Activated naive CD8-positive, alpha-beta T cell treated with anti-CD3 and anti-CD28 coated beads for 36 hours (primary cell): ENCODE results near the gene AUTS2. TPM values are rescaled to one million over a fixed set of nuclear protein-coding genes. Genes with fewer than 3 reads are reported as not detected.

Experiments
- DNase-seq: peaks from one replicate; pipeline ENCODE4 v3.0.0; 2021
- H3K27ac Mint-ChIP-seq: one replicate; pipeline ENCODE4 v1.8.0; 2022; ENCODE audit warnings: mild to moderate bottlenecking, moderate library complexity, mixed read lengths
- H3K27me3 Mint-ChIP-seq: one replicate; pipeline ENCODE4 v1.8.0; 2022; ENCODE audit warnings: mild to moderate bottlenecking, mixed read lengths
- H3K36me3 Mint-ChIP-seq: one replicate; pipeline ENCODE4 v1.8.0; 2021; ENCODE audit warnings: mild to moderate bottlenecking, mixed read lengths
- H3K4me1 Mint-ChIP-seq: one replicate; pipeline ENCODE4 v1.8.0; 2021; ENCODE audit warnings: mixed read lengths
- H3K4me3 Mint-ChIP-seq: one replicate; pipeline ENCODE4 v1.8.0; 2022; ENCODE audit warnings: mild to moderate bottlenecking, moderate library complexity, mixed read lengths
- H3K9me3 Mint-ChIP-seq: one replicate; pipeline ENCODE4 v1.8.0; 2022; ENCODE audit warnings: mixed read lengths
- total RNA-seq, 2 experiments: library from RNA; stranded (reverse); gene quantifications; one replicate each; pipeline ENCODE4 v1.2.3, GENCODE V29; 2021

The AUTS2 gene
- total RNA-seq, 2 experiments from 2014 or later, result 0.58 to 0.78 TPM

DNA sequence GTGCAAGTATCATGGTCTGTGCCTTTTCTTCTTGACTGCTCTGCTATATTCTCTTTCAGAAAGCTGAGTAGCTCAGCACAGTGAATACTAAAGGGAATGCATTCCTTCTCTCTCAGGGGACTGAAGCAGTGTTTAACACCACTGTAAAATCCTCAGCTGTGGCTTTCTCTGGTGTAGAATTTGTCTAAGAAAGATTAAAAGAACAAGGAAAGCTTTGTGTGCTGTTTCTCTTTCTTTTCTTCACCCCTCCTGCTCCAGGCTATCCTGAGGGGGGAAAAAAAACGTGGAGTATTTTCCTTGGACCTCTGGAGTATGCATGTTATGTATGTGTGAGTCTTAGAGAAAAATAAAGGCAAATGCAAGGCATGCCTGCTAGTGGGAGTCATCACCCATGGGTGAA lies 383.9 kb downstream of the AUTS2 start:
- Mint-ChIP-seq H3K27me3 (no peaks in the 10 kb centered on the region), H3K9me3 (no peaks in the 10 kb centered on the region), H3K4me1 (no peaks in the 10 kb centered on the region), H3K27ac (no peak overlapping the region), H3K36me3 (no peaks in the 10 kb centered on the region), H3K4me3 (no peak overlapping the region)
- no peak for DNase-seq

DNA sequence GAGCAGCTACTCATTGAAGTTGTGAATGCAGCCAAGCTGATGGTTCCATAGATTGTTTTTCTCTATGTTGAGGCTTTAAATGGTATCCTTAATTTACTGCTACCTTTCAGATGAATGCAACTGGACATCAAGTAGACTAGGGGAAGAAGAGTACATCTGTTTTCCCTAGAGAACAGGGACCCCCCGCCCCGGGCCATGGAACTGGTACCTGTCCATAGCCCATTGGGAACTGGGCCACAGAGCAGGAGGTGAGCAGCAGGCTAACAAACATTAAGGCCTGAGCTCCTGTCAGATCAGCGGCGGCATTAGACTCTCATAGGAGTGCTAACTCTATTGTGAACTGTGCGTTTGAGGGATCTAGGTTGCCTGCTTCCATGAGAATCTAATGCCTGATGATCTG lies 391.3 kb downstream of the AUTS2 start:
- Mint-ChIP-seq H3K36me3 (no peaks in the 10 kb centered on the region), H3K4me3 (no peak overlapping the region), H3K27me3 (no peaks in the 10 kb centered on the region), H3K4me1 (no peaks in the 10 kb centered on the region), H3K9me3 (no peaks in the 10 kb centered on the region), H3K27ac (no peak overlapping the region)
- DNase-seq, result no peak

DNA sequence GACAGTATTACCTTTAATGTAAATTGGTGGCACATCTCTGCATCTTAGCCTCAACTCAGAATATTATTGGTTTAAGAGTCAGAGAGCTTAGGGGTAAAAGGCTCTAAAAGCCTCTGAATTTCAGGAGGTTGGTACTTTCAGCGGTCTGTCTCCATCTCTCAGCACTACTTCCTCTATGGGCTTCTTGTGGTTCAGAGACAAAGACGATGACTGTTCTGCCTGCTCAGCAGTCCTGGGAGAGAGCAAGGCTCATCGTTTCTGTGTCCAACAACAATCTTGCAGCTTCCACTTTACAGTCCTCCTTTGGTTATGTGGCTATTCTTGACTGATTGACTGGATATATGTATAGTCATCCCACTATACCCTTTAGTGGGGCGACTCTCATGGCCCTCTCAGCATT lies 394.7 kb downstream of the AUTS2 start:
- H3K9me3 Mint-ChIP-seq, result no peaks in the 10 kb centered on the region
- no peak overlapping the region for H3K27ac Mint-ChIP-seq
- no peaks in the 10 kb centered on the region for H3K4me1 Mint-ChIP-seq
- no peaks in the 10 kb centered on the region for H3K36me3 Mint-ChIP-seq
- no peak overlapping the region for H3K4me3 Mint-ChIP-seq
- DNase-seq, result no peak
- H3K27me3 Mint-ChIP-seq, result no peaks in the 10 kb centered on the region

DNA sequence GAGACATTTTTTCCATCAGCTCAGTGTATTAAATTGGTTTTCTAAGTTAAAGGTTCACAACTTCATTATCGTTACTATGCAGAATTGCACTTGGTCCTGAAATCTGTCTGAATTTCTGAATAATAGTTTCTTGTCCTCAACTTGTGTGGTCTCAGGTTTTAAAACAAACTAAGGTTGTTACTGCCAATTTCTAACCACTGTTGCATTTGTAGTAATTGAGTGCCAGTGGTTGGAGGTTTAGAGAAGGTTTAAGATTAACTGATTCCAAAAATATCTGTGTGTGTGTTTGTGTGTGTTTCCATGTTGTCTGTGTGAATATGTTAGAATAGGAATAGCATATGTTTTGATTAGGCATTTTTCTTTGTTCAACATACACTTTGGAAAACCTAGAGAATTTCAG lies 395.9 kb downstream of the AUTS2 start:
- Mint-ChIP-seq H3K27me3 (no peaks in the 10 kb centered on the region), H3K4me3 (no peak overlapping the region), H3K9me3 (no peaks in the 10 kb centered on the region), H3K27ac (no peak overlapping the region), H3K36me3 (no peaks in the 10 kb centered on the region), H3K4me1 (no peaks in the 10 kb centered on the region)
- no peak for DNase-seq

DNA sequence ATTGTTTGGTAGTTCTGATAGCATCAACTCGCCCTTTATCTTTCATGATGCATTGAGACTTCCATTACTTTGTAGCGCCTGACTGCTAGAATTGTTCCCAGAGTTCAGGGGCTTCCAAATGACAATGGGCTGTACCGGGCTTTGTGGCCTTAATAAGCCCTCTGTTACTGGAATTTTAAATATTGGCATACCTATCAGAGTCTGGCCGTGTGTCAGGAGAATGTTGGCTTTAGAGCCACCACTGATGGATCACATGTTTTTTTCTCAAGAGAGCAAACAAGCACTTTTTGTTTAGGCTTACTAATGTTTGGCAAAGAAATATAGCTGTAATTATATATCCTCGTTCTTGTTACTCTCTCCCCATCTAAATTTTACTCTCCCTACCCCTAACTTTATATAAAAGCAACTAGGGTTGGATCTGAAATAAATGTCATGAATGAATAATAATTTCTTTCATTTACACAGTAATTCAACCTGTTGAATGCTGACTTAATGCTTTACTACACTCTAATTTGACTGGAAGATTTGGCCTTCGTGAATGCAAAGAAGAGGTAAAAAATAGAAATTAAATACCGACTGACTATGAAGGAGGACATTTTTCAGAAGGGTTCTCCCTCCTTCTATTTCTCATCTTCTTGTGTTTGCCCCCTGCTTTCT lies 396.7 kb downstream of the AUTS2 start:
- no peak overlapping the region for H3K27ac Mint-ChIP-seq
- no peaks in the 10 kb centered on the region for H3K4me1 Mint-ChIP-seq
- no peaks in the 10 kb centered on the region for H3K27me3 Mint-ChIP-seq
- DNase-seq, result no peak
- H3K36me3 Mint-ChIP-seq, result no peaks in the 10 kb centered on the region
- no peak overlapping the region for H3K4me3 Mint-ChIP-seq
- H3K9me3 Mint-ChIP-seq, result no peaks in the 10 kb centered on the region

DNA sequence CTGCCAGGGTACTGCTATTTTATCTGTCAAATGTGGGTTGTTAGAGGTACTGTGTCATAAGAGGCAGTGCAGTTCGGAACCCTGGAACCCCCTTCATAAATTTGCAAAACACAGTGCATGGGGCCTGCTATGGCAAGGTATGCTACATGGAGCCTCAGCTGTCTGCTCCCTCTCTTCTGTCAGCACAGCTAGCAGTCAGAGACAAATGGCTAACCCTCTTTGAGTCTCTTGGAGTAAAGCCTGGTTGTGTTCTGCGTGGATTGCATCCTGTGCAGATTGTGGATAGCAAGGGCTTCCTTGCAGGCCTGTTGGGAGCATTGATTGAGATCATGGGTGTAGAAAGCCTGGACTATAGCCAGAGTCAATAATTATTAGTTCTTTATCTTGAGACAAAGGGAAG lies 397.8 kb downstream of the AUTS2 start:
- H3K4me3 Mint-ChIP-seq, result no peak overlapping the region
- DNase-seq, result no peak
- H3K36me3 Mint-ChIP-seq, result no peaks in the 10 kb centered on the region
- H3K27me3 Mint-ChIP-seq, result no peaks in the 10 kb centered on the region
- no peaks in the 10 kb centered on the region for H3K9me3 Mint-ChIP-seq
- no peaks in the 10 kb centered on the region for H3K4me1 Mint-ChIP-seq
- no peak overlapping the region for H3K27ac Mint-ChIP-seq

DNA sequence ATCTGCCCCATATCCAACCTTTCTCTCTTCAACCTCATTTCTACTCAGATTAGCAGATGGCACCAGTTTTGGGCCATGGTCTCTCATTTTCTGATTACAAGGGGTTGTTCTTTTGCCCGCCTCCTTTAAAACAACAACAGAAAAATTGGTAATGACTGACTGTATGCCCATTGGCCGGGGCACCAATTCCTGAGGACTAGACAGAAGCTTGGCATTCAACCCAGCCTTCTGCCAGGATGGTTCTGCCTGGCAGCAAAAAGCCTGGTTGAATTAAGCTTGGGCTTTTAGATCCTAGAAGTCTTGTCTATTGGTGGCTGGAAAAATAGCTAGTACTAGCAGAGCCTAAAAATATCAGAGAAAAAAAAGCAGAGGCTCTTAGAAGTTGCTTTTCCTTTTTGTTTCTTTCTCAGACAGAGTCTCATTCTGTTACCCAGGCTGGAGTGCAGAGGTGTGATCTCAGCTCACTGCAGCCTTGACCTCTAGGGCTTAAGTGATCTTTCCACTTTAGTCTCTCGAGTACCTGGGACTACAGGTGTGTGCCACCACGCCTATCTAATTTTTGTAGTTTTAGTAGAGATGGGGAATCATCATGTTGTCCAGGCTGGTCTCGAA lies 402.6 kb downstream of the AUTS2 start:
- Mint-ChIP-seq H3K36me3 (no peaks in the 10 kb centered on the region), H3K4me1 (peaks cover 5% of the 10 kb centered on the region), H3K4me3 (no peak overlapping the region), H3K27ac (no peak overlapping the region), H3K27me3 (no peaks in the 10 kb centered on the region), H3K9me3 (no peaks in the 10 kb centered on the region)
- DNase-seq, result no peak

DNA sequence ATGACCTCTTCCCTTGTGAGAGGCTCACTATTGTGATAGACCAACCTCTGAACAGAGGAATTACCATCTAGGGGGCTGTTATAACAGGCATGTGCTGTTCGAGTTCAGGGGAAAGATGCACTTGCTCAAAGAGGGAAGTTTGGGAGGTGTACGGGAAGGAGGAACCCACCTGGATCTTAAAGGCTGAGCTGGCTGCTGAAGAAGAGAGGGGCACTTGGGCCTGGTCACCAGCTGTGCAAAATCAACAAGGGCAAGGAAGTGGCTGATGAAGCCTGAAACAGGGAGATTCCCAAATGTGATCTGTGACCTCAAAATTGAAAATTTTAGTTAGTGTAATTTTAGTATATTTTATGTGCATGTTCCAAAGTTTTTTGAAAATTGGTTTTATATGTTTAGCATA lies 407.2 kb downstream of the AUTS2 start:
- Mint-ChIP-seq H3K4me1 (peaks cover 15% of the 10 kb centered on the region), H3K36me3 (no peaks in the 10 kb centered on the region), H3K27ac (no peak overlapping the region), H3K9me3 (no peaks in the 10 kb centered on the region), H3K4me3 (no peak overlapping the region), H3K27me3 (peaks cover 5% of the 10 kb centered on the region)
- DNase-seq, result no peak

DNA sequence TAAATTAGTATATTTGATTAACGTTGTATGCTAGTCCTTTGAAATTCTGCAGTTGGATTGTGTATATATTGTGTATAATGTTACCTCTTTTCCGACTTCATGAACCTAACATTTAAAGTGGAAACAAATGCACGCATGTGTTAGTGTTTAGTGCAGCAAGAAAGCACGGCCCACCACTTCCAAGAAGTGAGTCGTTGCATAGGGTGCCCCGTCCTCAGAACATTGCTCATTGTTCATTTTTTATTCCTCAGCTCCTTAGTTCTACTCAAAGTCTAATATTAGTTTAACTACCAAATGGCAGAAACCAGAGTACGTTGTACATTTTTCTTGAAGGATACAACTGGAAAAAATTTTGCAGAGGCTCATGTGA lies 407.6 kb downstream of the AUTS2 start:
- Mint-ChIP-seq H3K36me3 (no peaks in the 10 kb centered on the region), H3K27me3 (peaks cover 5% of the 10 kb centered on the region), H3K4me3 (no peak overlapping the region), H3K27ac (no peak overlapping the region), H3K4me1 (peaks cover 15% of the 10 kb centered on the region), H3K9me3 (no peaks in the 10 kb centered on the region)
- DNase-seq, result no peak

DNA sequence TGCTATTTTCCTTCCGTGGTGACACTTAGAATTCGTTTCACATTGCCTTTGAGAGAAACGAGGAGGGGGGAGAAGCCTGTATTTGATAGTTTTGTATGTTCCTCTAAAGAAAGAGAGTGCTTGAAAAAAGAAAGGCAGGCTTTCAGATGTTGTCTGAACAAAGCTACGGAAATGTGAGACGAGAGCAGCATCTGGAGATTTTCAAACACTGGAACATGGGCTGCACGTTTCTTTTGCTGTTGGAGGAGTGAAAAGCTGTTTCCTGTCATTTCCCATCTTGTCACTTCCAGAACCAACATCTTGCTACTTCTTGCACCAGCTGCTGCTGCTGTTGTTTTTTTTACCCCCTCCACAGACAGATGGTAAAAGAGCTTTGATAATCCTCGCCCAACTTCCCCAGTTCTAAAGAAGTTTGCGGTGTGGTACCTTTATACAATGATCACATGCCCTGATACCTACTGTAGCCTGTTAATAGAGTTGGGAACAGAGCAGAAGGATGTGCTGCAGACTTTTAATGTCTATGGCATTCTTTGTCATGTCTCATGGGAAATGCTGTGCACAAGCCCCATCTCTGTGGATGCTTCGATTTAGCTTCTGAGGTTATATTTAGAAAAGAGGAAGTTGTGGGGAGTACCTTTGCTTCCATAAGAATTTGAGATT lies 408.1 kb downstream of the AUTS2 start:
- no peak for DNase-seq
- Mint-ChIP-seq H3K4me1 (peaks cover 15% of the 10 kb centered on the region), H3K27ac (no peak overlapping the region), H3K36me3 (no peaks in the 10 kb centered on the region), H3K4me3 (no peak overlapping the region), H3K9me3 (no peaks in the 10 kb centered on the region), H3K27me3 (peaks cover 5% of the 10 kb centered on the region)

DNA sequence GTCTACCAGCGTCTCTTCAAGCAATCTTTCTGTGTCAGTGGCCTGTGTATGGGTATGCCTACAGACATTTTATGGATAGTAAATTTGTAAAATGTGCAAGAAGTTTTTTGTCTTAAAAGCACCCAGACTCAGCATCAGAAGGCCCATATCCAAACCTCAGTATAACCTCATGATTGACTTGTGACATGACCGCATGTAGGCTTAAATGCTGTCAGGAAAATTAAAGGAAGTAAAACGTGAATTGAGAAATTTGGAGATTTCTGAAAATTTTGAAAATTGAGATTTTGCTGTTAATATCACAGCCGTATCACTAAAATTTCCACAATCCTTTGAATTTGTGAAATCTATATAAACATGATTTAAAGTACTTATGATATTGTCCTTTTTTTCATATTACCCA lies 410.2 kb downstream of the AUTS2 start:
- no peaks in the 10 kb centered on the region for H3K9me3 Mint-ChIP-seq
- peaks cover 15% of the 10 kb centered on the region for H3K4me1 Mint-ChIP-seq
- no peaks in the 10 kb centered on the region for H3K36me3 Mint-ChIP-seq
- H3K27me3 Mint-ChIP-seq, result peaks cover 5% of the 10 kb centered on the region
- no peak overlapping the region for H3K27ac Mint-ChIP-seq
- no peak overlapping the region for H3K4me3 Mint-ChIP-seq
- no peak for DNase-seq

DNA sequence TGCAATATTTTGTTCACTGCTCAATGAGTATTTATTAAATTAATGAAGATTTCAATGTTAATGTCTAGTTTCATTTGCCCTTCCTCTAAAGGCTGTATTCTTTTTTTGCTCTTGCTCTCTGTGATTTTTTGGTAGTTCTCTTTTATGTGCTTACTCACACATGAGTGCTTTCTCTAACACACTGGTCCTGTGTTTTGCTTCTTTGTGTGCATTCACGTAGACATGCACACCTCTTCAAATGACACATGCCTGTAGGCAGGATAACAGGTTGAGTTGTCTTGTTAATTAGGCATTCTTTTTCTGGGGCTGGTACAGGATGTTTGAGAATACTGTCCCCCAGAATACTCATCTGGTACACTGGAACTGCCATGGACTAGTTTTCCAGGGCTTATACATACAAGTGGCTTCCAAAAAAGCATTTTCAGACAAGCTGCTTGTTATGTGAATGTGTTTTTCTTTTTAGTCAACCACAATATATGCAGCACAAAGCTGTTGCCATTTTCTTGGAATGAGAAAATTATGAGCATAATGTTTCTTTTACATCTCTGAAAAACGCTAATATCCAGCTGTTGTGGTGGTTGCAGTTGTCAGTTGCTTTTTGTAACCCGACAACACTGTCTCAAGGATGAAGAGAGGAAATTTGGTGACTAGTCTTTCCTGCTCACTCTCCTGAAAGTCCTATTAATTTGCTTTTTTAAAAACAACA lies 416.4 kb downstream of the AUTS2 start:
- no peaks in the 10 kb centered on the region for H3K36me3 Mint-ChIP-seq
- no peak overlapping the region for H3K4me3 Mint-ChIP-seq
- H3K9me3 Mint-ChIP-seq, result no peaks in the 10 kb centered on the region
- no peak overlapping the region for H3K27ac Mint-ChIP-seq
- H3K27me3 Mint-ChIP-seq, result no peaks in the 10 kb centered on the region
- H3K4me1 Mint-ChIP-seq, result no peaks in the 10 kb centered on the region
- DNase-seq, result no peak

DNA sequence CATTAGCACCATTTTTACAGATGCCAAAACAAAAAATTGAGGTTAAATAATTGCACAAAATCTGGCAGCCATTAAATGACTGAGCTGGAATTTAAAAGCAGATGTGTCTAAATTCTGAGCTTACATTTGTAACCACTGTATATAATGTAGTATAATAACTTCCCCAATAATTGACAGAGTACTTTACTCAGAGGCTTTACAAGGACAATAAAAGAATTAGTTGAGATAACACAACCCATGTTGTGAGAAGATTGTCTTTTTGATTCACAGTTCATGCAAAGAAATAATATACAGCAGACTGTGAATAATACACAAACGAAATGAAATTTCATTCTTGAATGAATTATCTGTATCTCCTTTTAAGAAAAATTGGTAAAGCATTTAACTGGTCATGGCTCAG lies 417.1 kb downstream of the AUTS2 start:
- no peaks in the 10 kb centered on the region for H3K27me3 Mint-ChIP-seq
- no peaks in the 10 kb centered on the region for H3K9me3 Mint-ChIP-seq
- no peak for DNase-seq
- no peak overlapping the region for H3K27ac Mint-ChIP-seq
- H3K4me3 Mint-ChIP-seq, result no peak overlapping the region
- no peaks in the 10 kb centered on the region for H3K36me3 Mint-ChIP-seq
- no peaks in the 10 kb centered on the region for H3K4me1 Mint-ChIP-seq

DNA sequence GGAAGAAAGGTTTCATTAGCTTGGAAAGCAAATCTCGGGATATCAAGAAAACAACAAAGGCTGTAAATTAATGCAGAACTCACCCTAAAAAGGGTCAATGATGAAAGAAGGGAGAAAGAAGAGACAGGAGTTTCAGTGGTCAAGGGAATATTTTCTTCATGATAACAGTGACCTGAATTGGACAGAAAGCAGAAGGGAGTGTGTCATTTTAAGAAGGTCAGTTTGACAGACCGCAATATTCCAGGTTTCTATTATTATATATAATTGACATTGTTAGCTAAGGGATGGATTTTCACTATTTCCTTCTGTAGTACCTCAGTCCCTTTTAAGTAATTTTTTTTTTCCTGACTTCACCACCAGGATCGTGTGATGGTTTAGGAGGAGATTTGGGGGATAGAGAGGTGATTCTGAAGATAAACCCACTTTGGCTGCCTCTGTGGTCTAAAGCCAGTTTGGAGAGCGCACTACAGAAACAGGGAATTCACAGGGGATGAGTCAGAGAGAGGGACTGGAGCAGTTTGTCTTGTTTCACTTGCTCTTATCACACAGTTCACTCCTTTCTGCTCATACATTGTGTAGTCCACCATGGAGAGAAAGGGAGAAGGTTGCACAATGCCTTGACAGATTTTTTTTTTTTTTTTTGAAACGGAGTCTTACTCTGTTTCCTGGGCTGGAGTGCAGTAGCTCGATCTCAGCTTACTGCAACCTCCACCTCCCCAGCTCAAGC lies 417.9 kb downstream of the AUTS2 start:
- Mint-ChIP-seq H3K36me3 (no peaks in the 10 kb centered on the region), H3K4me1 (no peaks in the 10 kb centered on the region), H3K27ac (no peak overlapping the region), H3K4me3 (no peak overlapping the region), H3K9me3 (no peaks in the 10 kb centered on the region), H3K27me3 (no peaks in the 10 kb centered on the region)
- no peak for DNase-seq

DNA sequence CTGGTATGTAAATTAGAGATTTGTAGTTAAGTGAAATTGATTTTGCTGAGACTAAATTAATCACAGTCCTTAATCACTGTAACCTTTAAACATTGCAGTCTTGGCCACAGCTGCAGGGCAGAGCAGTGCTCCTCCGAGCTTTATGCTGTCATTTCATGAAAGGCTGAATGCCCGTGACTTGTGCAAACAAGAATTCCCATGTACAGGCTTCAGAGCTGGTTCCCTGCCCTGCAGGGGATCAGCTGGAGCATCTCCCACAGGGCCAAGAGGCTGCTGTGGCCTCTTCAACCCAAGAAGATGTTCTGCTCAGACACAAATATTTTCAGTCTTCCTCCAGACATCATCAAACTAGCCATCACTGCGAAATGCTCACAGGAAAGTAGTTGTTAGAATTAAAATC lies 419.1 kb downstream of the AUTS2 start:
- no peaks in the 10 kb centered on the region for H3K27me3 Mint-ChIP-seq

More for the DNA sequence above, 419.1 kb downstream of the AUTS2 start:
- H3K4me1 Mint-ChIP-seq, result no peaks in the 10 kb centered on the region
- H3K9me3 Mint-ChIP-seq, result no peaks in the 10 kb centered on the region
- no peaks in the 10 kb centered on the region for H3K36me3 Mint-ChIP-seq
- H3K4me3 Mint-ChIP-seq, result no peak overlapping the region
- DNase-seq, result no peak
- H3K27ac Mint-ChIP-seq, result no peak overlapping the region
